HEK293T (cell line): ENCODE results near the gene FOXA1.

ENCODE experiments used
- CTCF ChIA-PET: fragments of 350-600 bp; formaldehyde crosslinking; extraction: SDS; loops from one replicate; lab custom pipeline; 2021; ENCODE audit warnings: antibody characterized with exemption, inconsistent platforms; lab: Yijun Ruan, JAX
- POLR2A ChIA-PET: fragments of 350-600 bp; formaldehyde crosslinking; extraction: SDS; loops from one replicate; lab custom pipeline; 2020; ENCODE audit warnings: antibody characterized with exemption, inconsistent platforms; lab: Yijun Ruan, JAX
- DNase-seq: peaks from one replicate; pipeline ENCODE4 v3.0.0; 2012; ENCODE audit warnings: mixed read lengths; ENCODE audit errors: extremely low spot score
- ARNT ChIP-seq: fragments of 450-650 bp; IDR thresholded peaks from 2 replicates; pipeline ENCODE4 v1.6.1; 2017; ENCODE audit warnings: mild to moderate bottlenecking
- BHLHE40 ChIP-seq: fragments of 450-650 bp; IDR thresholded peaks from 2 replicates; pipeline ENCODE4 v1.6.1; 2016; ENCODE audit warnings: mild to moderate bottlenecking, moderate library complexity, borderline replicate concordance
- CTBP1 ChIP-seq: fragments of 450-650 bp; IDR thresholded peaks from 2 replicates; pipeline ENCODE4 v1.6.1; 2016; ENCODE audit warnings: borderline replicate concordance
- ELF4 ChIP-seq: fragments of 450-650 bp; IDR thresholded peaks from 2 replicates; pipeline ENCODE4 v1.6.1; 2017; ENCODE audit warnings: antibody characterized with exemption
- FOXA1 ChIP-seq: fragments of 450-650 bp; IDR thresholded peaks from 2 replicates; pipeline ENCODE4 v1.6.1; 2016; ENCODE audit warnings: mild to moderate bottlenecking
- FOXK2 ChIP-seq: fragments of 450-650 bp; IDR thresholded peaks from 2 replicates; pipeline ENCODE4 v1.6.1; 2016; ENCODE audit warnings: mild to moderate bottlenecking
- FOXM1 ChIP-seq: fragments of 450-650 bp; IDR thresholded peaks from 2 replicates; pipeline ENCODE4 v1.6.1; 2017; ENCODE audit warnings: mild to moderate bottlenecking, borderline replicate concordance
- HDGF ChIP-seq: fragments of 450-650 bp; IDR thresholded peaks from 2 replicates; pipeline ENCODE4 v1.6.1; 2017; ENCODE audit warnings: antibody characterized with exemption, borderline replicate concordance
- L3MBTL2 ChIP-seq: fragments of 450-650 bp; conservative IDR thresholded peaks from 2 replicates; pipeline ENCODE4 v1.6.1; 2016; ENCODE audit warnings: mild to moderate bottlenecking
- LEF1 ChIP-seq: fragments of 450-650 bp; IDR thresholded peaks from 2 replicates; pipeline ENCODE4 v1.6.1; 2017; ENCODE audit warnings: mild to moderate bottlenecking, borderline replicate concordance
- NFRKB ChIP-seq: fragments of 450-650 bp; IDR thresholded peaks from 2 replicates; pipeline ENCODE4 v1.6.1; 2016; ENCODE audit warnings: mild to moderate bottlenecking, moderate library complexity
- PKNOX1 ChIP-seq: fragments of 450-650 bp; IDR thresholded peaks from 2 replicates; pipeline ENCODE4 v1.6.1; 2016
- SP1 ChIP-seq: fragments of 450-650 bp; IDR thresholded peaks from 2 replicates; pipeline ENCODE4 v1.6.1; 2017
- SUZ12 ChIP-seq: fragments of 450-650 bp; IDR thresholded peaks from 2 replicates; pipeline ENCODE4 v1.6.1; 2016; ENCODE audit warnings: mild to moderate bottlenecking
- TARDBP ChIP-seq: fragments of 450-650 bp; IDR thresholded peaks from 2 replicates; pipeline ENCODE4 v1.6.1; 2016
- ZNF384 ChIP-seq: fragments of 450-650 bp; IDR thresholded peaks from 2 replicates; pipeline ENCODE4 v1.6.1; 2016

FOXA1 gene

GRCh38 chr14:37553935-37554550 lies 41.0 kb downstream of the FOXA1 start:
- TF ChIP-seq TARDBP: no peak
- TF ChIP-seq BHLHE40: no peak
- no peak for TF ChIP-seq FOXK2
- TF ChIP-seq SUZ12: no peak
- TF ChIP-seq NFRKB: no peak
- POLR2A ChIA-PET: no interaction called here
- no peak for DNase-seq
- CTCF ChIA-PET: no interaction called here

GRCh38 chr14:37551119-37551518 lies 43.9 kb downstream of the FOXA1 start:
- TF ChIP-seq ELF4 (no peak), FOXK2 (no peak), FOXM1 (no peak), ZNF384 (no peak), SP1 (no peak), L3MBTL2 (no peak), BHLHE40 (no peak), SUZ12 (no peak), HDGF (no peak), CTBP1 (no peak)
- POLR2A ChIA-PET: no interaction called here
- CTCF ChIA-PET: no interaction called here
- no peak for DNase-seq

- TF ChIP-seq FOXM1 (no peak), ZNF384 (no peak)
- ChIA-PET POLR2A (no interaction called here), CTCF (no interaction called here)
- no peak for DNase-seq
Measured at GRCh38 chr14:37550511-37550910, 44.5 kb downstream of the FOXA1 start.

- ChIA-PET POLR2A (no interaction called here), CTCF (no interaction called here)
- TF ChIP-seq ELF4 (no peak), FOXK2 (no peak), ARNT (no peak), LEF1 (no peak), FOXA1 (peak; percentile 53; the same call in 1 of the 2 replicates), NFRKB (no peak)
- DNase-seq: no peak
Measured at GRCh38 chr14:37546621-37547447, 48.2 kb downstream of the FOXA1 start.

GRCh38 chr14:37545174-37545573 lies 49.9 kb downstream of the FOXA1 start:
- DNase-seq: no peak
- TF ChIP-seq L3MBTL2: no peak
- TF ChIP-seq SUZ12: no peak
- no peak for TF ChIP-seq FOXM1
- no peak for TF ChIP-seq PKNOX1
- no peak for TF ChIP-seq ELF4
- ChIA-PET POLR2A (no interaction called here), CTCF (no interaction called here)

GRCh38 chr14:37544407-37544806 lies 50.6 kb downstream of the FOXA1 start:
- ChIA-PET CTCF (no interaction called here), POLR2A (no interaction called here)
- DNase-seq: no peak
- TF ChIP-seq FOXK2 (no peak), ZNF384 (no peak), CTBP1 (no peak), SP1 (no peak), ELF4 (no peak), LEF1 (no peak), L3MBTL2 (no peak), ARNT (no peak), PKNOX1 (no peak), NFRKB (no peak), TARDBP (no peak), FOXM1 (no peak), HDGF (no peak)

- no peak for DNase-seq
- CTCF ChIA-PET: no interaction called here
- POLR2A ChIA-PET: no interaction called here
- TF ChIP-seq ARNT (no peak), ELF4 (no peak), LEF1 (no peak), FOXA1 (no peak), PKNOX1 (no peak), TARDBP (no peak), BHLHE40 (no peak), NFRKB (no peak), CTBP1 (no peak), HDGF (no peak), SP1 (no peak), ZNF384 (no peak)
Measured at GRCh38 chr14:37539992-37540391, 55.1 kb downstream of the FOXA1 start.
